ENCODE measurements around the gene TCTA. TPM values are rescaled to one million over a fixed set of nuclear protein-coding genes. Genes with fewer than 3 reads are reported as not detected.

Gene TCTA, protein sequence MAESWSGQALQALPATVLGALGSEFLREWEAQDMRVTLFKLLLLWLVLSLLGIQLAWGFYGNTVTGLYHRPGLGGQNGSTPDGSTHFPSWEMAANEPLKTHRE
- polyA plus RNA-seq (2011; rRNA removed) (43.3 and 57.2 TPM in 2 replicates), polyA minus RNA-seq (2011; rRNA and poly(A)+ RNA removed) (16.7 and 20.2 TPM in 2 replicates)

GRCh38 chr3:49411968-49412631 is at the start of gene TCTA, which contains the start of gene RHOA:
TSS of gene TCTA (plus strand) at chr3:49412423. CDS start at chr3:49412427, 4 bp downstream.
TSS of gene RHOA (minus strand) at chr3:49411976. CDS start at chr3:49375589, 36,387 bp downstream.
- TF ChIP-seq CTCF (IDR thresholded peaks at IDR 0.05; ENCODE audit: insufficient read depth, low read depth, low read length): no peak
- Histone ChIP-seq H3K4me3 (ENCODE audit: low read depth, low read length) (peak within 1 kb of the TSS; percentile 81), H3K36me3 (ENCODE audit: control insufficient read depth, insufficient read depth, low read length) (peaks cover 9% of the 10 kb centered on the region), H3K27me3 (ENCODE audit: control insufficient read depth, insufficient read depth, low read length) (no peaks in the 10 kb centered on the region)
- peak; percentile 100 for DNase-seq (ENCODE audit: low read depth)
- POLR2A ChIA-PET: interaction anchor here (0.6 to 0.8 kb wide), 4 partner anchors 16 to 306 kb away, joined by 3 to 6 read pairs (median 4); partner anchors contain the start of gene NICN1
- CTCF ChIA-PET: interaction anchor here (0.9 to 1.4 kb wide), 2 partner anchors 24 to 72 kb away, joined by 3 to 5 read pairs; partner anchors contain the start of gene USP4

- no peak overlapping the region for H3K4me3 ChIP-seq (ENCODE audit: low read depth, low read length)
- no peak for DNase-seq (ENCODE audit: low read depth)
- TF ChIP-seq CTCF (IDR thresholded peaks at IDR 0.05; ENCODE audit: insufficient read depth, low read depth, low read length): no peak
- POLR2A ChIA-PET: no interaction called here
- H3K36me3 ChIP-seq (ENCODE audit: control insufficient read depth, insufficient read depth, low read length): peaks cover 12% of the 10 kb centered on the region
- CTCF ChIA-PET: interaction anchor here (1.1 to 2.7 kb wide), 2 partner anchors 15 to 23 kb away, joined by 3 to 10 read pairs; partner anchors contain the start of gene USP4
- H3K27me3 ChIP-seq (ENCODE audit: control insufficient read depth, insufficient read depth, low read length): no peaks in the 10 kb centered on the region
Observed at GRCh38 chr3:49362561-49362960, 49.7 kb upstream of the TCTA start.

- DNase-seq (ENCODE audit: low read depth): no peak
- POLR2A ChIA-PET: no interaction called here
- Histone ChIP-seq H3K4me3 (ENCODE audit: low read depth, low read length) (no peak overlapping the region), H3K27me3 (ENCODE audit: control insufficient read depth, insufficient read depth, low read length) (no peaks in the 10 kb centered on the region), H3K36me3 (ENCODE audit: control insufficient read depth, insufficient read depth, low read length) (peaks cover 22% of the 10 kb centered on the region)
- CTCF ChIA-PET: no interaction called here
- no peak for TF ChIP-seq CTCF (IDR thresholded peaks at IDR 0.05; ENCODE audit: insufficient read depth, low read depth, low read length)
Observed at GRCh38 chr3:49370585-49371290, 41.5 kb upstream of the TCTA start.

- no peak for DNase-seq (ENCODE audit: low read depth)
- ChIA-PET POLR2A (no interaction called here), CTCF (no interaction called here)
- H3K4me3 ChIP-seq (ENCODE audit: low read depth, low read length): no peak overlapping the region
- no peak for TF ChIP-seq CTCF (IDR thresholded peaks at IDR 0.05; ENCODE audit: insufficient read depth, low read depth, low read length)
- H3K36me3 ChIP-seq (ENCODE audit: control insufficient read depth, insufficient read depth, low read length): peaks cover 14% of the 10 kb centered on the region
- no peaks in the 10 kb centered on the region for H3K27me3 ChIP-seq (ENCODE audit: control insufficient read depth, insufficient read depth, low read length)
Observed at GRCh38 chr3:49371946-49372345, 40.3 kb upstream of the TCTA start.

GRCh38 chr3:49377483-49377882 is 34.7 kb upstream of the TCTA start:
- ChIA-PET POLR2A (interaction anchor here (0.6 kb wide), 1 partner anchor 66 kb away, joined by 3 read pairs; no protein-coding TSS in a partner anchor), CTCF (no interaction called here)
- no peak for TF ChIP-seq CTCF (IDR thresholded peaks at IDR 0.05; ENCODE audit: insufficient read depth, low read depth, low read length)
- no peak for DNase-seq (ENCODE audit: low read depth)
- H3K4me3 ChIP-seq (ENCODE audit: low read depth, low read length): no peak overlapping the region
- H3K27me3 ChIP-seq (ENCODE audit: control insufficient read depth, insufficient read depth, low read length): no peaks in the 10 kb centered on the region
- H3K36me3 ChIP-seq (ENCODE audit: control insufficient read depth, insufficient read depth, low read length): peaks cover 8% of the 10 kb centered on the region

Measured in BJ (cell line).